ENCODE results near the gene SLC29A1. TPM values are rescaled to one million over a fixed set of nuclear protein-coding genes. Genes with fewer than 3 reads are reported as not detected.

The SLC29A1 gene
- total RNA-seq, 1 experiment from 2014 or later, result 81.3 TPM

- no peaks in the 10 kb centered on the region for H3K27me3 Mint-ChIP-seq (ENCODE audit: insufficient read depth, unreplicated experiment)
- no peaks in the 10 kb centered on the region for H3K9me3 ChIP-seq
- intact Hi-C loops (cut with micrococcal nuclease; ENCODE audit: unreplicated experiment), result no loop called here
- peaks cover 12% of the 10 kb centered on the region for H3K36me3 ChIP-seq (ENCODE audit: control insufficient read depth, insufficient read depth, low read length)
- POLR2A ChIA-PET, result no interaction called here
- H3K4me3 ChIP-seq (ENCODE audit: low read depth, low read length), result no peak overlapping the region
- H3K36me3 Mint-ChIP-seq (ENCODE audit: insufficient read depth, unreplicated experiment), result peaks cover 83% of the 10 kb centered on the region
- H3K27ac Mint-ChIP-seq (ENCODE audit: unreplicated experiment), result peak overlapping the region; percentile 42
- CTCF ChIA-PET, result interaction anchor here (1.0 to 3.4 kb wide), 3 partner anchors 14 to 159 kb away, joined by 3 to 18 read pairs (median 6); partner anchors contain the start of gene TMEM151B
- H3K4me3 Mint-ChIP-seq (ENCODE audit: unreplicated experiment), result peak overlapping the region; percentile 78
- peaks cover 31% of the 10 kb centered on the region for H3K4me1 Mint-ChIP-seq (ENCODE audit: low read depth, unreplicated experiment)
- BruUV-seq (replicated peaks), result no TSS peak
- no peak for TF ChIP-seq CTCF (IDR thresholded peaks at IDR 0.05; ENCODE audit: insufficient read depth in 1 of 2, low read depth in 1 of 2, low read length in 1 of 2, severe bottlenecking in 1 of 2, unreplicated experiment in 1 of 2)
- peak; percentile 27 to 57 for DNase-seq
- H3K4me1 ChIP-seq, result peaks cover 8% of the 10 kb centered on the region; the same call in 1 of the 2 replicates
- no peaks in the 10 kb centered on the region for H3K27me3 ChIP-seq (replicated peaks; ENCODE audit: control insufficient read depth, insufficient read depth, low read length)
- no peaks in the 10 kb centered on the region for H3K9me3 Mint-ChIP-seq (ENCODE audit: unreplicated experiment)
Observed at GRCh38 chr6:44255105-44255808, 31.9 kb downstream of the SLC29A1 start.

DNA sequence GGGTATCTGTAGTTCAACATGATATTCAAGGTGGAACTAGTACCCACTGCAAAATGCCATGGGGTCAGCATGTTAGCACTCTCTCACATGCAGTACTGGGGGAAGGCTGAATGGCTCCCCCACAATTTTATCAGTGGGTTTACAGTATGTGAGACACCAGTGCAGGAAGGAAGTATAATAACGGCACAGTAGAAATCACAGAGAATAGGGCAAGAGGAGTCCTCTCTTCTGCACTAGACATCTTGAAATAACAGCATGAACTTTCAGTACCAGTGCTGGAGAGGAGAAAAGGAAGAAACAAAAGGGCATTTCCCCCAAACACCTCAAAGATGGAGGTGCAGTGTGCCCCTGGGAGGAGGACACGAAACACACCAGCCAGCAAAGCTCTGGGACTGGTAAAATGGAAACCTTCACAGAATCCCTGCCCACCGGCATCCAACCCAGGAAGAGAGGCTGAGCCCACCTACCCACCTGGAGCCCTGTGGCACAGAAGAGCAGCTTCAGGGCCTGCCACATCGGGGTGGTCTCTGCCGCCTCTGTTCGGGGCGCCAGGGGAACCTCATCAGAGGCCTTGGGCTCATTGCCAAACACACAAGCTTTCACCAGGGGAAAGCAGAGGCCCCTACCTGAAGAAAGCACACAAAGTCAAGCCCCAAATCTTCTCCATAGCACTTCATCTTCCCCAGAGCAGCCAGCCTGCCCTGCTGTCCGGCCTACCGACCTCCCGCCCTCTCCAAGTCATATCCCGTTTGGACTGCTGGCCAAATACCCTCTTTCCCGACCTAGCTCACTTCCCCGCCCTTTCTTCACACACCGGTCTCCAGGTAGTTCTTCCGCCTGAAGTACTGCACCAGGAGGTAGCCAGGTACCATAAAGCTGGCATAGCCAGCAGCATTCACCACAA lies 32.7 kb downstream of the SLC29A1 start:
- peaks cover 29% of the 10 kb centered on the region for H3K4me1 Mint-ChIP-seq (ENCODE audit: low read depth, unreplicated experiment)

More for the DNA sequence above, 32.7 kb downstream of the SLC29A1 start:
- Mint-ChIP-seq H3K27ac (ENCODE audit: unreplicated experiment) (peak overlapping the region; percentile 42), H3K4me3 (ENCODE audit: unreplicated experiment) (peak overlapping the region; percentile 78), H3K27me3 (ENCODE audit: insufficient read depth, unreplicated experiment) (no peaks in the 10 kb centered on the region), H3K9me3 (ENCODE audit: unreplicated experiment) (no peaks in the 10 kb centered on the region), H3K36me3 (ENCODE audit: insufficient read depth, unreplicated experiment) (peaks cover 75% of the 10 kb centered on the region)
- ChIA-PET CTCF (interaction anchor here (0.8 to 3.4 kb wide), 10 partner anchors 9 to 160 kb away, joined by 3 to 18 read pairs (median 6); partner anchors contain the start of genes AARS2, HSP90AB1 and TMEM151B), POLR2A (interaction anchor here (0.5 to 2.0 kb wide), 7 partner anchors 9 to 547 kb away, joined by 3 to 37 read pairs (median 4); partner anchors contain the start of genes HSP90AB1 and SLC29A1)
- intact Hi-C loops (cut with micrococcal nuclease; ENCODE audit: unreplicated experiment), result no loop called here
- TF ChIP-seq CTCF (IDR thresholded peaks at IDR 0.05; ENCODE audit: insufficient read depth in 1 of 2, low read depth in 1 of 2, low read length in 1 of 2, severe bottlenecking in 1 of 2, unreplicated experiment in 1 of 2), result no peak
- peaks cover 9% of the 10 kb centered on the region for H3K36me3 ChIP-seq (ENCODE audit: control insufficient read depth, insufficient read depth, low read length)
- no TSS peak for BruUV-seq (replicated peaks)
- peak; percentile 40 to 56 for DNase-seq
- H3K4me1 ChIP-seq, result peaks cover 8% of the 10 kb centered on the region; the same call in 1 of the 2 replicates
- H3K9me3 ChIP-seq, result no peaks in the 10 kb centered on the region
- peak overlapping the region; percentile 60 for H3K4me3 ChIP-seq (ENCODE audit: low read depth, low read length)
- H3K27me3 ChIP-seq (replicated peaks; ENCODE audit: control insufficient read depth, insufficient read depth, low read length), result no peaks in the 10 kb centered on the region
